ENCODE data around the gene PYCR2. TPM values are rescaled to one million over a fixed set of nuclear protein-coding genes. Genes with fewer than 3 reads are reported as not detected.

PYCR2 gene
- total RNA-seq, 1 experiment from 2014 or later, result 57.7 TPM

DNA sequence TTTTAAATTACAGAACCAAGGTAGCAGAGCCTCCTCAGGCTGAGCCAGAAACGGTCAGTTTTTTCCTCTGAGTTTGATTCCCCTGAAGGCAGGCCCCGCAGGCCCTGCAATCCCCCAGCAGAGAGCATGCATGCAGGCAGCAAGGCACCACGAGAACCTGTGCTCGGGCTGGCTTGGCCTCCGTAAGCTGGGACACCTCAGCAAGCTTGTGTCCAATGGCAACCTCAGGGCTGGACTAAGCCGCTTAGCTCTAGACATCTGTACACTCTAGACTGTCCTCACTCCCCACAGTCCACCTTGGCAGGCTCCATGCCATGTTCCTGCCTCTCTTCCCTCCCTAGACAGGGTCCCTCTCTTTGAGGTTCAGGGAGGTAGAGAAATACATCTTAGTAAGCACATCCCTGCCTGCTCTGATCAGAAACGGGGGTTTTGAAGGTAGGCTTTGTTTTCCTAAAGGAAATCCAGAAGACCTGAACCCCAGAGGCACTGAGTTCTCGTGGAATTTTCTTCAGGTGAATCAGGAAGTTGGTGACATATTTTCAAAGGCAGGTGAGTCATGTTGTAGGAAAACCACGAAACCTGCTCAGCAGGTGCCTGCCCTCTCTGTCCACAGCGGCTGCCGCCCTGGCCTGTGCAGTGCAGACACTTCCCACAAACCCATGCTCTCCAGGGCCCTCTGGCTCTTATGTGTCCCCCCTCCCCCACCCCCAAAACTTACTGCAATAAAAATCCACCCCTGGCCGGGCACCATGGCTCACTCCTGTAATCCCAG lies 48.8 kb downstream of the PYCR2 start:
- TF ChIP-seq EZH2 (IDR thresholded peaks at IDR 0.05; ENCODE audit: low read length, unreplicated experiment) (no peak), EZH2phosphoT487 (IDR thresholded peaks at IDR 0.05; ENCODE audit: borderline replicate concordance, low read length) (no peak)
- TF ChIP-seq, protein P1, sequence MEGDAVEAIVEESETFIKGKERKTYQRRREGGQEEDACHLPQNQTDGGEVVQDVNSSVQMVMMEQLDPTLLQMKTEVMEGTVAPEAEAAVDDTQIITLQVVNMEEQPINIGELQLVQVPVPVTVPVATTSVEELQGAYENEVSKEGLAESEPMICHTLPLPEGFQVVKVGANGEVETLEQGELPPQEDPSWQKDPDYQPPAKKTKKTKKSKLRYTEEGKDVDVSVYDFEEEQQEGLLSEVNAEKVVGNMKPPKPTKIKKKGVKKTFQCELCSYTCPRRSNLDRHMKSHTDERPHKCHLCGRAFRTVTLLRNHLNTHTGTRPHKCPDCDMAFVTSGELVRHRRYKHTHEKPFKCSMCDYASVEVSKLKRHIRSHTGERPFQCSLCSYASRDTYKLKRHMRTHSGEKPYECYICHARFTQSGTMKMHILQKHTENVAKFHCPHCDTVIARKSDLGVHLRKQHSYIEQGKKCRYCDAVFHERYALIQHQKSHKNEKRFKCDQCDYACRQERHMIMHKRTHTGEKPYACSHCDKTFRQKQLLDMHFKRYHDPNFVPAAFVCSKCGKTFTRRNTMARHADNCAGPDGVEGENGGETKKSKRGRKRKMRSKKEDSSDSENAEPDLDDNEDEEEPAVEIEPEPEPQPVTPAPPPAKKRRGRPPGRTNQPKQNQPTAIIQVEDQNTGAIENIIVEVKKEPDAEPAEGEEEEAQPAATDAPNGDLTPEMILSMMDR (conservative IDR thresholded peaks at IDR 0.05; ENCODE audit: low read depth, low read length), result no peak
- ATAC-seq, result peak; percentile 49
- Histone ChIP-seq H3K27me3 (ENCODE audit: low read length) (no peaks in the 10 kb centered on the region), H3K9me3 (ENCODE audit: low read length) (no peaks in the 10 kb centered on the region), H3K9ac (ENCODE audit: low read length) (peak overlapping the region; percentile 55), H3K9me2 (replicated peaks; ENCODE audit: low read length) (no peaks in the 10 kb centered on the region), H3K79me2 (ENCODE audit: low read length) (peaks cover 71% of the 10 kb centered on the region), H3K36me3 (ENCODE audit: low read depth, low read length) (peaks cover 37% of the 10 kb centered on the region), H2AFZ (ENCODE audit: low read length) (no peak overlapping the region), H3K4me2 (ENCODE audit: low read length) (peak overlapping the region; percentile 79), H3K27ac (ENCODE audit: low read length) (peak overlapping the region; percentile 94), H3K4me3 (ENCODE audit: low read length) (peak overlapping the region; percentile 52), H3F3A (ENCODE audit: low read length, unreplicated experiment) (peaks cover 17% of the 10 kb centered on the region), H4K20me1 (ENCODE audit: low read length) (peaks cover 25% of the 10 kb centered on the region; the same call in 1 of the 2 replicates), H3K4me1 (ENCODE audit: insufficient read depth, low read length) (peaks cover 97% of the 10 kb centered on the region)
- CTCF ChIA-PET, result interaction anchor here (0.7 kb wide), 1 partner anchor 49 kb away, joined by 4 read pairs; the partner anchor contains the start of gene PYCR2
- peak; percentile 97 for DNase-seq
- intact Hi-C loops (cut with micrococcal nuclease), result no loop called here
- no TSS peak for BruUV-seq (replicated peaks)
- POLR2A ChIA-PET (ENCODE audit: unreplicated experiment), result no interaction called here

GRCh38 chr1:225874431-225874830 lies 49.6 kb downstream of the PYCR2 start:
- ChIA-PET CTCF (no interaction called here), POLR2A (ENCODE audit: unreplicated experiment) (no interaction called here)
- H3K27me3 ChIP-seq (ENCODE audit: low read length), result no peaks in the 10 kb centered on the region
- no peaks in the 10 kb centered on the region for H3K9me3 ChIP-seq (ENCODE audit: low read length)
- DNase-seq, result no peak
- H3K4me3 ChIP-seq (ENCODE audit: low read length), result no peak overlapping the region
- H3K27ac ChIP-seq (ENCODE audit: low read length), result peak overlapping the region; percentile 94
- H3K9ac ChIP-seq (ENCODE audit: low read length), result peak overlapping the region; percentile 55; the same call in 1 of the 2 replicates
- H3K4me1 ChIP-seq (ENCODE audit: insufficient read depth, low read length), result peaks cover 89% of the 10 kb centered on the region
- TF ChIP-seq, protein P1 (conservative IDR thresholded peaks at IDR 0.05; ENCODE audit: low read depth, low read length), result no peak
- TF ChIP-seq EZH2phosphoT487 (IDR thresholded peaks at IDR 0.05; ENCODE audit: borderline replicate concordance, low read length) (no peak), EZH2 (IDR thresholded peaks at IDR 0.05; ENCODE audit: low read length, unreplicated experiment) (no peak)
- peak overlapping the region; percentile 79 for H3K4me2 ChIP-seq (ENCODE audit: low read length)
- ATAC-seq, result no peak
- peaks cover 40% of the 10 kb centered on the region for H3K36me3 ChIP-seq (ENCODE audit: low read depth, low read length)
- no TSS peak for BruUV-seq (replicated peaks)
- no peak overlapping the region for H2AFZ ChIP-seq (ENCODE audit: low read length)
- intact Hi-C loops (cut with micrococcal nuclease), result no loop called here
- peaks cover 63% of the 10 kb centered on the region for H3K79me2 ChIP-seq (ENCODE audit: low read length)
- peaks cover 17% of the 10 kb centered on the region for H3F3A ChIP-seq (ENCODE audit: low read length, unreplicated experiment)
- no peaks in the 10 kb centered on the region for H3K9me2 ChIP-seq (replicated peaks; ENCODE audit: low read length)
- peaks cover 19% of the 10 kb centered on the region; the same call in 1 of the 2 replicates for H4K20me1 ChIP-seq (ENCODE audit: low read length)

All from PC-3 (cell line).